NK-92 (cell line): ENCODE results near the gene SLC25A11.

Experiments used
- DNase-seq: peaks from one replicate; lab custom pipeline; 2025; ENCODE audit not compliant: unreplicated experiment; lab: John Stamatoyannopoulos, UW

Gene SLC25A11

DNA sequence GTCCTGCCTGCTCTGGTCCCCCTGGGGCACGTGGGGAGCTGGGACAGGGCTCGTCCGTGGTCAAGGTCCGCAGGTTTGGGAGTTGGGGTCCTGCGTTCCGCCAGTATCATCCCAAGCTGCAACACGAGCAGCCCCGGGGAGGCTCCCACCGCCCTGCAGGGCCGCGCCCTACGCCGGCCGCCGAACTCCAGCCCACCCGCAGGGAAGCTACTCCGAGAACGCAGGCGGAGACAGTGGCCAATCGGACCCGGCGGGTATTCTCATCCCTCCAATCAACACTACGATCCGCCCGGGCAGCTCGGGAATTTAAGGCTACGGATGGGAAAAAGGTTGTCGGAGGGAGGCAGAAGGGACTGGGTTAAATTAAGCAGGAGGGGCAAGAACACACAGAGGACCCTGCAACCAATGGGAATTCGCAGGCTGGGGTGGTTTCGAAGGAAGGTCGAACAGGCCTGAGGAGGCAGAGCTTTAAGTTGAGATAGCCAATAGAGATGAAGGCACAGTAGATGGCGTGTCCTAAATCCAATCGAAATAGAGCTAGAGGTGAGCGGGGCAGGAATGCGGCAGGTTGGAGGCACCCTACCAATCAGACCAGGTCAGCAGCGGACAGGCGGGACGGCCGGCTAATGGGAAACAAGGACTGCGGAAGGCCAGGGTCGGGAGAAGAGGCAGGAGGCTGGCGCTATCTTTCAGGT lies 27.1 kb upstream of the SLC25A11 start:
- peak; percentile 72 for DNase-seq

DNA sequence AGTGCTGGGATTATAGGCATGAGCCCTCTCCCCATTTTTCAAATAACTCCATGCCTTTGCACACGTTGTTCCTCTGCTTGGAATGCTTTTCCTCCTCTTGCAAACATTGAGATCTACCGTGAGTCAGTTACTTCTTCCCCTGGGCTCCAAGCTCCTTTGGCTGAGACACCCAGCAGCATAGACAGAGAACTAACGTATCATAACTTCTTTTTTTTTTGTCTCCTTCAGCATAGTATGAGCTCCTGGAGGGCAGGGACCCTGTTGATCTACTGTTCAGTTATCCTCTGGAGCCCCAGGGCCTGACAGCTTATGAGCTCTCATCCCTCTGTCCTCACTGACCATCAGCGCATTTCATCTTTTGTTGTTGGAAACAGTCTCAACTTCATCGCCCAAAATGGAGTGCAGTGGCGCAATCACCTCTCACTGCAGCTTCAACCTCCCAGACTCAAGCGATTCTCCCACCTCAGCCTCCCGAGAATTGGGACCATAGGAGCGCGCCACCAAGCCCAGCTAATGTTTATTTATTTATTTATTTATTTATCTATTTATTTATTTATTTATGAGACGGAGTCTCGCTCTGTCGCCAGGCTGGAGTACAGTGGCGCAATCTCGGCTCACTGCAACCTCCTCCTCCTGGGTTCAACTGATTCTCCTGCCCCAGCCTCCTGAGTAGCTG lies 25.6 kb upstream of the SLC25A11 start:
- no peak for DNase-seq

DNA sequence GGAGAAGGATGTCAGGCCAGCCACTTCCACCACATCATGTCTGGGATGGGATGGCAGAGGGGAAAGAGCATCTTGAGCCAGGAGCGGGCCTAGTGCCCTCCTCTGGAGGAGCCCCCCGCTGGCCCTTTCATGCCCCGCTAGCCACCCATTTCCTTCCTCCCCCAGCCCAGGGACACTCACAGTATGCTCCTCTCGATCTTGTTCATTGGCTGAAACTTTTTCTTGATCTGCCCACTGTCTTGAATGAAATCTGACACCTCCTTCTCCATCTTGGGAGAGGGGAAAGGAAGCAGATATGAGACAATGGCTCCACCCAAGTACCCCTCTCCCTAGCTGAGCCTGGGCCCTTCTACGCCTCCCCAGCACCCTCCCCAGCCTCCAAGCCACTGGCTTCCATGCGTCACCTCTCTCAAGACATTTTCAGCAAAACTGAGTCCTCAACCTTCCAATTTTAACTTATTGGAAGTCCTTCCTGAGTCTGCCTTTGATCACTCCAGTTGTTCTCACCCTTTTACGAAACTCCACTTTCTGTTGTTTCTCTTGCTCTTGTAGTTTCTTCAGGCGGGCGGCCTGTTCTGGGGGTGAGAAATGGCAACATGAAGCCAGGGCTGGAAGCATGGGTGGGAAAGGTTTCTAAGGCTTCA lies 20.6 kb upstream of the SLC25A11 start:
- no peak for DNase-seq

DNA sequence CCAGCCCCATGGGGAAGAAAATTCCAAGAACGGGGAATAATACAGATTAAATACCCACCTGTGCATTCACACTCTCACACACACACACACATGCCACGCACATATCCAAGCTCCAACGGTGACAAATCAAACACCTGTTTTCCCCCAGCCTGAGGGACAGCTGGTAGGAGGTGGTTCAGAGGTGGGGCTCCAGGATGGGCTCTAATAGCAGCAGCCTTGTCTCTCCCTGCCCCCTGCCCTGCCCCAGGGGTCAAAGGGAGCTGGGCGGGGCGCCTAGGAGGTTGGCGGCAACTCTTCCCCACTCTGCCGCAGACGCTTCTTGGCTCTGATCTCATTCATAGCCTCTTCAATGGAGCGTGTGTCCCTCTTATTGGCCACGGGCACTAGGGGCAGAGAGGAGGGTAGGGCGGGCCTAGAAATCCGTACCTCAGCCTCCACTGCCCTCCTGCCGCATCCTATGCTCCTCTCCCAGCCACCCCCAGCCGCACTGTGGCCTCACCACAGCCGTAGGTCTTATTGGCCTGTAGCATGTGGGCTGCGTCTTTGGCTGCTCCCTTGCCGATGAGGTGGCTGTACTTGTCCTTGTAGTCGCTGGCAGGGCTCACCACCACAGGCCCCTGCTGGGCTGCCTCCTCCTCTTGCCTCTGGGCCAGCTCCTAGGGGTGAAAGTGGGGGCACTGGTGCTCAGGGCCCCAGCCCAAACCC lies 19.6 kb upstream of the SLC25A11 start:
- no peak for DNase-seq

DNA sequence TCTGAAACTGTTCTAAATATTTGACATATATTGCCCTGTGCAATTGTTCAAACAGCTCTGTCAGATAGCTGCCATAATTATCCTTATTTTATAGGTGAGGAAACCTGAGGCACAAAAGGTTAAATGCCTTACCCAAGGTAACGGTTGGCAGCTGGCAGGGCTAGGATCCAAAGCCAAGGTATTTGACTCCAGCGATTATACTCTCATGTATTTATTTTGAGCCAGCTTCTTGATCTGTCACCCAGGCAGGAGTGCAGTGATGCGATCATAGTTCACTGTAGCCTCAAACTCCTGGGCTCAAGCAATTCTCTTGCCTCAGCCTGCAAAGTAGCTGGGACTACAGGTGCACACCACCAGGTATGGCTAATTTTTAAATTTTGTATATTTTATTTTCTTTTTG lies 18.3 kb upstream of the SLC25A11 start:
- no peak for DNase-seq

DNA sequence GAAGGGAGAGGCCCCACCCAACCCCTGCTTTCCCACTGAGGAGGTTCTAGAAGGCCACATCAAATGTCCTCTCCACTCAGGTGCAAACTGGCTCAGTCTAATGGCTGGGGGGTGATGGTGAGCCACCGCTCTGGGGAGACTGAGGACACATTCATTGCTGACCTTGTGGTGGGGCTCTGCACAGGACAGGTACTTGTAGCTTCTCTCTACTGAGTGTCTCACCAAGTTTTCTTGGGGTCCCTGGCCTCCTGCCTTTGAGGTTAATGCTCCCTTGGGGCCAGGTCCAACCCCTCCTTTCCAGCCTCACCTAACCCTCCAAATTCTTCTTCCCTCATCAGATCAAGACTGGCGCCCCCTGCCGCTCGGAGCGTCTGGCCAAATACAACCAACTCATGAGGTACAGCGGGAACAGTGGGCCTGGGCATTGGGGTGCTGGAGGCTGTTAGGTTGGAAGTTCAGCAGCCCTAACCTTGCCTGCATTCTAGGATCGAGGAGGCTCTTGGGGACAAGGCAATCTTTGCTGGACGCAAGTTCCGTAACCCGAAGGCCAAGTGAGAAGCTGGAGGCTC lies 16.7 kb upstream of the SLC25A11 start:
- DNase-seq, result no peak

DNA sequence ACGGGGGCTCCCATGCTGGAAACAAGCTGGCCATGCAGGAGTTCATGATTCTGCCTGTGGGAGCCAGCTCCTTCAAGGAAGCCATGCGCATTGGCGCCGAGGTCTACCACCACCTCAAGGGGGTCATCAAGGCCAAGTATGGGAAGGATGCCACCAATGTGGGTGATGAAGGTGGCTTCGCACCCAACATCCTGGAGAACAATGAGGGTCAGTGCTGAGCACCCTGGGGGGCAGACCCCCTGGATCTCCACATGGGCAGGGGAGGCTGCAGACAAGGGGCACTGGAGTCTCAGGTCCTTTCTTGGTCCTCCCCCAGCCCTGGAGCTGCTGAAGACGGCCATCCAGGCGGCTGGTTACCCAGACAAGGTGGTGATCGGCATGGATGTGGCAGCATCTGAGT lies 15.2 kb upstream of the SLC25A11 start:
- no peak for DNase-seq

DNA sequence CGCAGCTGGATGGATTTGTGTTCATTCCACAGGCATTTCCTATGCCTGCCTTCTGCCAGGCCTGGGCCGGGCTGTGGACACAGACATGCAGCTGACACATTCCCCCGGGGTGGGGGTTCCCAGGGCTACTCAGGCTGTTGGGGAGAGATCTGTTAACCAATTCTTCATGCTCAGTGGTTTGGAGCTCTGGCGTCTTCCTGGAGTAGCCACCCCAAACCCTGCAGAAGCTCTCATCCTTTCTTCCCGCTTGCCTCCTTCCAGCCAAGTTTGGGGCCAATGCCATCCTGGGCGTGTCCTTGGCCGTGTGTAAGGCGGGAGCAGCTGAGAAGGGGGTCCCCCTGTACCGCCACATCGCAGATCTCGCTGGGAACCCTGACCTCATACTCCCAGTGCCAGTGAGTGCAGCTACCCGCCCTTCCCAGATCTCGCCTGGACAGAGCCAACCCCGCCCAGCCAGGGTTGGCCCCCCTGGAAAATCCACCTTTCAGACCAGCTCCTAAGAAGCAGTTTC lies 13.7 kb upstream of the SLC25A11 start:
- DNase-seq, result no peak

DNA sequence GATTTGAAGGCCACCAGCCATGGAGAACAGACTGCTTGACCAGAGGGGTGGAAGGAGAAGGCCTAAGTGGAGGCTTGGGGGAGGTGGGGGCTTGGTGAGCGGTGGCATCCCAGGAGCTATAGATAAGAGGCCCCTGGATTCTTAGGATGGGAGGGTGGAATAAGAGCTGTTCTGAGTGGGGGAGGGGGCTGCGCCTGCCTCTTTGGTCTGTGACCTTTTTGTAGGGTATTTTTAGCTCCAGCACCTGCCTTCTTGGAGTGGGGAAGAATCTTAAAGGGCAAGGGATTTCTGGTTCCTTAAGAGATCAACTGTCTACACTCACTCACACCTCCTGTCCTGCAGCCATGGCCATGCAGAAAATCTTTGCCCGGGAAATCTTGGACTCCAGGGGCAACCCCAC lies 11.6 kb upstream of the SLC25A11 start:
- DNase-seq, result no peak

DNA sequence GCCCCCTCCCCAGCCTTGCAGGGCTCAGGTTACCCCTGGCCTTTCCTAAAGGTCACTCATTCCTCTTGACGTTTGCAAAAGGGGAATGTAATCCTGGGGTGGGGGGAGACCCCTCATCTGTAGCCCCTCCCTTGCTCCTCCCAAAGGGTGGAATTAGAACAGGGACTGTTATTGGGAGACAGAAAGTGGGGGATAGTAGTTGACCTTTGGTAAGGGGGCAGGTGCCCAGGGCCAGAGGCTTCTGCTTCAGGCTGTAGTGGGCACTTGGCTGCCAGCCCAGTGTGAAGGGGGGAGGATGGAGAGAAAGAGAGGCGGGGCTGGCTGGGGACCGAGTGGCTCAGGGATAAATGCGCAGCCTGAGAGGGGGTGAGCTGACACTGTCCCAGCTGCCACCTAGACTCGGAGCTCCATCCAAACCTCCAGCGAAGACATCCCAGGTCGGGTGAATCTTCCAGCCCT lies 10.9 kb upstream of the SLC25A11 start, which contains the start of gene ENO3:
ENO3 (plus strand) TSS at position 374 of the 459 bp plus-strand sequence. CDS start 711 bp downstream, outside the sequence.
- no peak for DNase-seq

DNA sequence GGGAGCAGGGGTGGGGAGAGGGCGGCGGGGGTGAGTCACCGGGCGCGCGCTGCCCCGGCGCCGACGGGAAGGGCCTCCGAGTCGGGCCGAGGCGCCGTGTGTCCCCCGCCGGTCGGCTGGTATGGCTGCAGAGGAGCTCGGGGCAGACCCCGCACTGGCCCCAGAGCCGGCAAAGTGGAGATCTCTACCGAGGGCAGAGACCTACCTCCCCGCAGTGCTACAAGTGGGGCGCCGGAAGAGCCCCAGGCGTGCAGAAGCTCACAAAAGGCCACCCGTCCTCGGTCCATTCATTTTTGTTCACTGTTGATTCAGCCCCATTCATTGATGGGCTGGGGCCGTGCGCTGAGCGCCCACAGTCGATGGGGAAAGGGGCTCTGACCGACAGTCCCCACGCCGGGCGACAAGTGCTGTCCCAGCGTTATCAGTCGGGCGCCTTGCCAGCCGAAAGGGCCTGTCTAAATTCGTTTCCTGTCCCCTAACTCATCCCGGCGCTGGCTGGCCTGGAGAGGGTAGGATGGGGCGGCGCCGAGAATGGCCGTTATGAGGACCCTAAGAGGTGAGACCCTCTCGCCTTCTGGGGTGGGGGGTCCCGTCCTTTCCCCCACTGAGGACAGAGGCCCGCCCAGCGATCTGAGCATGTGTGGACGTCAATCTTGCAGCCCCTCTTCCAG lies 10.4 kb upstream of the SLC25A11 start:
- no peak for DNase-seq

DNA sequence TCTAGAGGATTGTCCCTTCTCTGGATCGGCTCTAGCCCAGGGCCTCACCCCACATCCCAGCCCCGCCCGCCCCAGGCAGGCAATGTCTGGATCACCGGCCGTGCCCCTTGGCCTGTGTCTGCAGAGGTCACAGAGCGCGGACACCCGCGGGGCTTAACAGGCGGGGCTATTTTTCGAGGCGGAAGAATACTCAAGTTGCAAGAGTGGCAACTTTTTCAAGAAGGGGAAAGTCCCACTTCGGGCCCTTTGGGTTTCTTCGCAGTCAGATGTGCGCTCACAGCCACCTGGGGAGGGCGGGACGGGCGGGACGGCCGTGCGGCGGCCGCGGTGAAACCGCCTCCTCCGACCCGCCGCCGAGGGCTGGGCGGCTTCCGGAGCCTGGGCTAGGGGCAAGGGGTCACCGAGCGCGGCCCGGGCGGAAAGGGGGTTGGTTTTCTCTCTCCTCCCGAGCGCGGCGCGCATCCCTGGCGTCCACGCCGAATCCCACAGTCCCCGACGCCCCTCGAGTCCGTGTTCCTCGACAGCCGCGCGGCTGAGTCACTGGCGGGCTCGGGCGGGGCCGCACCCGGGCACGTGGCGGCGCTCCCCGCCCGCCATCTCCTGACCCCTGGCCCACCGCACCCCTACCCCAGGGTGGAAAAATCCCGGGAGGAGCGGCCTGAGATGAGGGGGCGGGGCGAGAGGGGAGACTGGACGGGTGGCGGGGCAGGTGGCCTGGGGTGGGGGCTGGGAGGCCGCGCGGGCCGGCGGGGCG lies 9.7 kb upstream of the SLC25A11 start:
- DNase-seq, result no peak

DNA sequence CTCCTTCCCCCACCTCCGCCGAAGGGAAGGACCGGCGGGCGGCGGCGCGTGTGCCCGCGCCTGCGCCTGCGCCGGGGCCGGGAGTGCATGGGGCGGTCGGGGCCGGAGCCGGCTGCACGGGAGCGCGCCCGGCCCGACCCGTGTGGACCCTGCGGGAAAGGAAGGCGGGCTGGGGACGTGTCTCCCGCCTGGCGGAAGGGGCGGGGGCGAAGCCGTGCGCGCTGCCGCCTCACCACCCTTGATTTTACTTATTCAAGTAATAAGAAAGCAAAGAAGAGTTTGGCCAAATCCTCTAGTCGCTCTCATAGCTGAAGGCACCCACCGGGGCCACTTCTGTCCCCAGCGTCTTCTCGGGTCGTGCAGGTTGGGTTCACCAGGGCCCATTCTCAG lies 9.1 kb upstream of the SLC25A11 start:
- DNase-seq, result no peak

DNA sequence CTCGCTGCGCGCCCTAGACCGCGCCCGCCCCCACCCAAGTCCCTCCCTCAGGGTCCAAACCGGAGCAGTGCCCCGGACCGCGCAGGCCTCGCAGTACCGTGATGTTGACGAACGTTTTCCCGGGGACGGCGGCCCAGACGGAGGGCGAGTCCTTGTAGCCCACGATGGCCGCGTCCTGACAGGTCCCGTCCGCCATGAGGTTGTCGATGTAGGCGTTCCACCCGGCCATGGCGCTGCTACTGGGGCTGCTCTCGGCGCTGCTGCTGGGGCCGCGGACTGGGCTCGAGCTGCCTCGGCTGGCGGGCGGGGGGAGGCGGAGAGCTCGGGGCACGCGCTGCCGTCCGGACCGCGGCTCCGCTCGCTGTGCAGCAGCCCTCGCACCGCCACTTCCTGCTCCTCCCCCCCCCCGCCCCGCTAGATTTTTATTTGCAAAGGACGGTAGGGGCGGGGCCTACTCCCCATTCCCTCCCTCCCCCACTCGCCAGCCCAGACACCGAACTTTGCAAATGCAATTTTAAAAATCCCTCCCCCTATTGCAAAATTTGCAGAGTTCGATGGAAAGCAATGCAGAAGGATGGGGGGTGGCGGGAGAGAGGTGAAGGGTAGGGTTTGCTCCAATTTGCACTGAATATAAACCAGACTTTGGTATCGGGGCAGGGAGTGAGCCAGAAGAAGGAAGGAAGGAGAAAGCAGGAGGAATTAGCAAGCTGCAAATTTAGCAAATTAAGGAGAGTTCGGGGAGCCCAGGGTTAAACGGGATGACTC lies 8.5 kb upstream of the SLC25A11 start, which contains the start of gene PFN1:
PFN1 (minus strand) TSS at position 365 of the 765 bp plus-strand sequence; CDS start at position 229, 136 bp downstream.
- peak; percentile 59 for DNase-seq

DNA sequence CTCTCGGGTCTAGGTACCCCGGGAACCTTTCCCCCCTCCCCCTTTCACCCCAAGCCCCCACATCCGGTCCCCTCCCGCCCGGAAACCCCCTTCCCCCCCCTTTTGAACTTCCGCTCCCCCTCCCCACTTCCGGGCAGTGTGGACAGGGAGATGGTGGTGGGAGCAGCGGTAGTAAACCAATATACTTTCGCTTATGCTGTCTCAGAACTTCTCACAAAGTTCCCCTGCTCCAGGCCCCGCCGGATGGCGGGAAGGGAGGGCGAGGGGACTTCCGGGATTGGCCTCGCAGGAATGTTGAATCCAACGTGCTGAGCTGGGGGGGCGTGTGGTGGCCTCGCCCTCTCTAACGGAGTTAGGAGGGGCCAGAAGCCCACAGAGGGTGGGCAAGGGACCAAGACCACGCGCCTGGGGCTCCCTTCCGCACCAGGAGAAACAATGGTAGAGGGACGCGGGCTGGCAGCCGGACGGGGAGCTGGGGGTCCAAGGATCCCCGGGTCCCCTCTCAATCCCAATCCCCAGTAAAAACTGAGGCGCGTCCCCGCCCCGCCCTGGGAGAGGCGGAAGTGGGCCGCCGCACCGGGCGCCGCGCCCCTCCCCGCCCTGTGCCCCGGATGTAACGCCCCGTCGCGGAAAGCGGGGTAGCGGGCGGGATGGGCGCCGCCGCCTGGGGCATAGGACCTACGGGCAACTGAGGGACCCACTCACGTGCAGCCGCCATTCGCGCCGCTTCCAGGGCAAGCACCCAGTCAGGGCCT lies 7.7 kb upstream of the SLC25A11 start:
- no peak for DNase-seq

DNA sequence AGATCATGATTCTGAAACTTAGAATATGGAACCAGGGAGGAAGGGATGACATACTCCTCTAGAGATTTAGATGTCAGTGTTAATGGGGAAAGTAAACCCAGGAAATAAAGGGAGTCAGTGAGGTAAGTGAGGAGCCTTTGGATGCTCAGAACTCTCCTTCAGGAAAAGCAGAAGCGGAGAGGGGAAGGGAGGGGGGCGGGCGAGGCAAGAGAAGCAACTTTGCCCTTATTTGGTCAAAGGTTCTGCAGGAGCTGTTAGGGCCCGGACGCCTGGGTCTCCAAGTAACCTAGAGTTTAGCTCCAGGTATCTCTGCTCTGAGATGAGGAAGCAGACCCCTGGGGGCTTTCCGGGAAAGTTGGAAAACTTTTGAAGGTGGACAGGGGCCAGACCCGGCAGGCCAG lies 7.2 kb upstream of the SLC25A11 start:
- no peak for DNase-seq

DNA sequence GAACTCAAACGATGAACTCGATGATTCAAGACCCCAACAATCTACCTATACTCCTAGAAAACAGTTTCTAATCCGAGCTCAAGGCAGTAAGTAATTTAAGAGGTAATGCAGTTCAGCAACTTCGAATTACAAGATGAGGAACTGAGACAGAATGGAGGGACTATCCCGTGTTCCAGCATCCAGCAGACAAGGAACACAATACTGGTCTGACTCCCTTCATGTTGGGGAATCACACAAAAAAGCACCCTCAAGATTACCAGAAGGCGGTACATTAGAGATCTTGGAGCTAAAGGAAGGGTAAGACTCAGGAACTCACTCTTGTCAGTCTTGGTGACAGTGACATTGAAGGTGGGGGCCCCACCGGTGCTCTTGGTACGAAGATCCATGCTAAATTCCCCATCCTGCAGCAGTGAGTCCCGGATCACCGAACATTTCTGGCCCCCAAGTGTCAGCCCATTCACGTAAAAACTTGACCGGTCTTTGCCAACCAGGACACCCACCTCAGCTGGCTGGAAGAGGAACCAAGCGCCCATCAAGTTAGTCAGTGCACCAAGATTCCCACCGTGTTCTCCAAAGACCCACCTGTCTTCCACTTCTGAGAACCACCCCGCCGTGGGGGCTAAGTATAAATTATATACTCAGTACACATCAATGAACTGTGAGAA lies 6.6 kb upstream of the SLC25A11 start:
- DNase-seq, result no peak

DNA sequence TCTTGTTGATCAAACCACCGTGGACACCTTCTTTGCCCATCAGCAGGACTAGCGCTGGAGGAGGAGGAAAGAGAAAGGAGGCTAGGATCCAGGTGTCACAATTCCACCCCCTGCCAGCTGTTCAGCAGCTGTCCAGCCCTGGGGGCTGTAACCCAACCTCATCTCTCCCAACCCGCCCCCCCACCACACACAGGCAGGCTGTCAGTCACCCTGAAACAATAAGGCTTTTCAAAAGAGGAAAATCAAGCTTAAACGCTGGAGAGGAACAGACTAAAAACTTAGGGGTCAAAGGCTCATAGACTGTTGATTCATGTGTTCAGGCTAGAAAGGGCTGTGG lies 6.1 kb upstream of the SLC25A11 start:
- DNase-seq, result no peak
